ENCODE results near the gene HEMGN. TPM values are rescaled to one million over a fixed set of nuclear protein-coding genes. Genes with fewer than 3 reads are reported as not detected.

HEMGN gene
- total RNA-seq, 4 donors from 2014 or later: 0.22 to 0.27 TPM; not detected in 2

DNA sequence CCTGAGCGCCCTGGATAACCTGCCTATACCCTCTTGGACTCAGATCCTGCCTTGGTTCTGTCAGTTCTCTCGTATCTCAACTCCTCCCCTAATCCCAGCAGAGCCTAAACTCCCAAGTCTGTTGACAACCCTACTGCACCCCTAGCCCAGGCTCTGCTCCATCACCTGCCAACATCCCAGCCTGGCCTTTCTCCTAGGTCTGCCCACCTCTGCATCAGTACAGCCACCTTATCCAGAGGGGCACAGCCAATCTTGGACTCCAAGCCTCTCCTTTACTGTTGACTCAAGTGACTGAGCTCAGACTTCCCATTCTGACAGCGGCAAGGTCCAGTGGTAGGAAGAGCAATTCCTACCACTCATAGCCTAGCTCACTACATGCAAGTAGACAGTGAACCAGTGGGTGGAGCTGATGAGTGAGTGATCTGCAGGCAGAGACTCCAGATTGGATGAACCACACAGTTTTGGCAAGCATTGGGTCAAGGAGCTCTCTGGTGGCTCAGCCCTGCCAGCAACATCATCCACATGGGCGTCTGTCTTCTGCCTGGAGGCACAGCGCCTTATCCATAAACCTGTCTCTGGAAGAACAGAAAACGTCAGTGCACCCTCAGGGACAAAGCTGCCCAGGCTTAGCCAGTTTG lies 42.2 kb downstream of the HEMGN start:
- DNase-seq: peak; percentile 17
- Histone ChIP-seq H3K4me3 (replicated peaks in 1 of 3) (no peak overlapping the region), H3K4me1 (peaks cover 6 to 14% of the 10 kb centered on the region in 2 donors), H3K9me3 (no peaks in the 10 kb centered on the region), H3K36me3 (no peaks in the 10 kb centered on the region), H3K27ac (no peak overlapping the region), H3K27me3 (no peaks in the 10 kb centered on the region)
- TF ChIP-seq, protein P1, sequence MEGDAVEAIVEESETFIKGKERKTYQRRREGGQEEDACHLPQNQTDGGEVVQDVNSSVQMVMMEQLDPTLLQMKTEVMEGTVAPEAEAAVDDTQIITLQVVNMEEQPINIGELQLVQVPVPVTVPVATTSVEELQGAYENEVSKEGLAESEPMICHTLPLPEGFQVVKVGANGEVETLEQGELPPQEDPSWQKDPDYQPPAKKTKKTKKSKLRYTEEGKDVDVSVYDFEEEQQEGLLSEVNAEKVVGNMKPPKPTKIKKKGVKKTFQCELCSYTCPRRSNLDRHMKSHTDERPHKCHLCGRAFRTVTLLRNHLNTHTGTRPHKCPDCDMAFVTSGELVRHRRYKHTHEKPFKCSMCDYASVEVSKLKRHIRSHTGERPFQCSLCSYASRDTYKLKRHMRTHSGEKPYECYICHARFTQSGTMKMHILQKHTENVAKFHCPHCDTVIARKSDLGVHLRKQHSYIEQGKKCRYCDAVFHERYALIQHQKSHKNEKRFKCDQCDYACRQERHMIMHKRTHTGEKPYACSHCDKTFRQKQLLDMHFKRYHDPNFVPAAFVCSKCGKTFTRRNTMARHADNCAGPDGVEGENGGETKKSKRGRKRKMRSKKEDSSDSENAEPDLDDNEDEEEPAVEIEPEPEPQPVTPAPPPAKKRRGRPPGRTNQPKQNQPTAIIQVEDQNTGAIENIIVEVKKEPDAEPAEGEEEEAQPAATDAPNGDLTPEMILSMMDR (IDR thresholded peaks at IDR 0.05): peak in 1 of 6 experiments; percentile 5
- no peak for TF ChIP-seq POLR2A (IDR thresholded peaks at IDR 0.05)
- WGBS, 2 donors: 83 to 91% methylated on average over 5 of the region's 6 CpGs
- intact Hi-C loops (cut with DNase I): no loop called here

DNA sequence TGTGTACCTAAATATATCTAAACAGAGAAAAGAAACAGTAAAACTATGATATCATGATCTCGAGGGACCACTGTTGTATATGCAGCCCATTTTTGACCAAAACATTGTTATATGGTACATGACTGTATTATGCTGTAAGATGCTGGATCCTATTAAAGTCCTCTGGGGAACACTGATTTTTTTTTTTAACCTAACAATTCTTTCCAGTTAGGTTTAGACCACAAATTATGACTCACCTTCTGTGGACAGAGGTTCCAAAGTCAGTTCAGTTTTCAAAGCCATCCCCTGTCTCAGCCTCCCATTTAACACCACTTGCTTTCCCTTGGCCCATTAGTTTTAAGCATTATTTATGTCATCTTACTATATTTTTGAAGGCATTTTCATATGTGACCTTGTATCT lies 42.8 kb downstream of the HEMGN start:
- no peak overlapping the region for H3K27ac ChIP-seq
- TF ChIP-seq, protein P1 (IDR thresholded peaks at IDR 0.05): no peak
- TF ChIP-seq POLR2A (IDR thresholded peaks at IDR 0.05): no peak
- no peaks in the 10 kb centered on the region for H3K9me3 ChIP-seq
- 92 to 98% methylated on average over 1 of the region's 1 CpG for WGBS, 2 donors
- H3K36me3 ChIP-seq: no peaks in the 10 kb centered on the region
- no peak for DNase-seq
- H3K4me3 ChIP-seq (replicated peaks in 1 of 3): no peak overlapping the region
- H3K27me3 ChIP-seq: no peaks in the 10 kb centered on the region
- intact Hi-C loops (cut with DNase I): no loop called here
- peaks cover 0 to 11% of the 10 kb centered on the region in 2 donors for H3K4me1 ChIP-seq

DNA sequence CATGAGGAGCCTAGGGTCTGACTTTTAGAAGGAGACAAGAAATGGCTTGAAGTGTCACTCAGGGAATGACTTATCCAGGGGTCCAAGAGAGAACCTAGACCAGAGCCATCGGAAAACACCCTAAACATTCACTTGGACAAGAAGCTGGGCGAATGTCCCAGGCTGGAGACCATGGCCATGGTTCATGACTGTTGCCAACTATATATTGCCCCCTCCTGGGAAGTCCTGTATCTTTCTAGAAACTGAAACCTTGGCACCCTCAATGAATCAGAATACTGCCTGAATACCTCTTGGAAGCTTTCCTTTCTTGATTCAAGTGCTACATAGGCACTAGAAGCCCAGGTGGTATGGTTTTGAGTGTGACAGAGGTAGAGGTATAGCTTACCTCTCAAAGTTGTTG lies 45.6 kb downstream of the HEMGN start:
- peaks cover 0 to 13% of the 10 kb centered on the region in 2 donors for H3K4me1 ChIP-seq
- intact Hi-C loops (cut with DNase I): no loop called here
- no peak overlapping the region for H3K4me3 ChIP-seq (replicated peaks in 1 of 3)
- H3K36me3 ChIP-seq: no peaks in the 10 kb centered on the region
- TF ChIP-seq, protein P1 (IDR thresholded peaks at IDR 0.05): no peak
- no peak for TF ChIP-seq POLR2A (IDR thresholded peaks at IDR 0.05)
- no peak overlapping the region for H3K27ac ChIP-seq
- no peak for DNase-seq
- H3K9me3 ChIP-seq: no peaks in the 10 kb centered on the region
- no peaks in the 10 kb centered on the region for H3K27me3 ChIP-seq
- 85 to 90% methylated on average over 2 of the region's 2 CpGs for WGBS, 2 donors

DNA sequence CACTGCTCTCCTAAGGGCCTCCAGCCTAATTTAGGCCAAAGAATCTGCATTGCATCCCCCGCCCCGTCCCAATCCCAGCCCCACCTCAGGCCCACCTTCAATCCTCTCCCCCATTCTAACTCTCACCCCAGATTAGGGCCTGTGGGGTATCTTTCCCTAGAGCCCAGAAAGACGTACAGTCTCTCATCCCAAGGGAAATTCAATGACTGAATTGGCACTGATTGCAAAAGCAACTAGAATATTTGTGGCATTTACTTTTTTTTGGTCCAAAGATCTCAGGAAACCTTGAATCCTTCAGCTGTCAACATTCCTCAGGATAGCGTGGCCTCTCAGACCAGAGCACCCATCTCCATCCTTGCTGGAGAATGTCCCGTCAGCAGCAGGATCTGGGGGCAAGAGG lies 46.2 kb downstream of the HEMGN start:
- Histone ChIP-seq H3K27me3 (no peaks in the 10 kb centered on the region), H3K4me1 (peaks cover 0 to 16% of the 10 kb centered on the region in 2 donors), H3K36me3 (no peaks in the 10 kb centered on the region), H3K9me3 (no peaks in the 10 kb centered on the region), H3K27ac (no peak overlapping the region), H3K4me3 (replicated peaks in 1 of 3) (no peak overlapping the region)
- 88 to 92% methylated on average over 5 of the region's 5 CpGs for WGBS, 2 donors
- intact Hi-C loops (cut with DNase I): no loop called here
- TF ChIP-seq, protein P1 (IDR thresholded peaks at IDR 0.05): no peak
- TF ChIP-seq POLR2A (IDR thresholded peaks at IDR 0.05): no peak
- DNase-seq: no peak

DNA sequence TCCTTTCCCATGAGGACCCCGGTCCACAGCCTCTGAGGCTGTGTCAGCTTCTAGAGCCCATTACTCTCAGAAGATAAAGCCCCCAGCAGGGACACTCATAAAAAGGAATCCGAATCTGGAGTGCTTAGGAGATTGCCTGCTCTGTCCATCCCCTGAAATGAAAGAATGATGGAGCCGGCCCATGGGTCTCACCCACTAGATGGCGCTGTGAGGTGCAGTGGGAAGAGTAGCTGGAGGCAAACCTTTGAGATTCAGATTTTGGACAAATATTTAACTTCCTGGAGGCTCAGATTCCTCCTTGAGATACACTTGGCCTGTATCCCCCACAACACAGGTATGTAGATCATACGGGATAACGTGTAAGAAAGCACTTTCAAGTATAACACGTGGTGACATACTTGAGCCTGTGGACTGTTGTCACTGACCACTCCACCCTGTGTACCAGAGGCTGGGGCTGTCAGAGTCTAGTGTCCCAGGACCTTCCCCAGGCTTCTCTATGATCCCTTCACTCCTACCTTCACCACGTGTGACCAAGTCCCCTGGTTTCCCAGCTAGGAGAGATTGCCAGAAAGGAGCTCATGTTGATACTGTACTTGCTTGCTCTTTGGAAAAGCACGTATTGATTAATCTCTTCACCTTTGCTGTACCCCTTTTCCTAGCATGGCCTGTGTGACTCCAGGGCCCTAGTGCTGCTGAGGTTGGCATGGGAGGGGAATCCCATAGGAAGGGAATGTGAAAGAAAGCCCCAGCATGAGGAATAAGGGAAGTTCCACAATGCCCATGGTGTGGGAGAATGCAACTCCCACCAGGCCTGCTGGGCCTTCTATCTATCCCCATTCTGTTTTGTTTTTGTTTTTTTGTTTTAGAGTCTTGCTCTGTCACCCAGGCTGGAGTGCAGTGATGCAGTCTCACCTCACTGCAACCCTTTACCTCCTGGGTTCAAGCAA lies 47.8 kb downstream of the HEMGN start:
- DNase-seq: peak; percentile 36 to 52
- 42 to 43% methylated on average over 9 of the region's 9 CpGs for WGBS, 2 donors
- Histone ChIP-seq H3K4me1 (peaks cover 0 to 16% of the 10 kb centered on the region in 2 donors), H3K4me3 (replicated peaks in 1 of 3) (no peak overlapping the region), H3K27ac (no peak overlapping the region), H3K36me3 (no peaks in the 10 kb centered on the region), H3K9me3 (no peaks in the 10 kb centered on the region), H3K27me3 (no peaks in the 10 kb centered on the region)
- intact Hi-C loops (cut with DNase I): no loop called here
- no peak for TF ChIP-seq POLR2A (IDR thresholded peaks at IDR 0.05)
- TF ChIP-seq, protein P1 (IDR thresholded peaks at IDR 0.05): peak; percentile 16 to 69 (median 44)
